GM12892 (cell line): ENCODE data around the gene KIF26B.

ENCODE experiments used
- DNase-seq: peaks from one replicate; pipeline ENCODE4 v3.0.0; 2011; ENCODE audit not compliant: insufficient read length
- FAIRE-seq: peaks from 2 replicates; lab custom pipeline; 2011; peaks lifted over from hg19 to GRCh38; lab: Jason Lieb, UNC
- POLR2A ChIP-seq: IDR thresholded peaks from 2 replicates; pipeline ENCODE4 v1.6.1; 2011; ENCODE audit warnings: low read depth, low read length, control low read depth
- POLR2AphosphoS5 ChIP-seq: IDR thresholded peaks from 2 replicates; pipeline ENCODE4 v1.6.1; 2011; ENCODE audit warnings: low read depth, low read length, control low read depth
- TAF1 ChIP-seq: IDR thresholded peaks from 2 replicates; pipeline ENCODE4 v1.6.1; 2011; ENCODE audit warnings: low read depth, mild to moderate bottlenecking, control low read depth, low read length, borderline replicate concordance

The KIF26B gene

GRCh38 chr1:245606157-245606725 lies 451.5 kb downstream of the KIF26B start:
- FAIRE-seq, result no peak
- no peak for DNase-seq
- no peak for TF ChIP-seq POLR2AphosphoS5
- TF ChIP-seq POLR2A, result no peak
- no peak for TF ChIP-seq TAF1

- no peak for TF ChIP-seq POLR2AphosphoS5
- TF ChIP-seq TAF1, result no peak
- no peak for TF ChIP-seq POLR2A
- DNase-seq (no peak), FAIRE-seq (no peak)
These were observed 453.5 kb downstream of the KIF26B start for GRCh38 chr1:245608271-245608670.

GRCh38 chr1:245609354-245610150 lies 454.8 kb downstream of the KIF26B start:
- no peak for TF ChIP-seq POLR2AphosphoS5
- TF ChIP-seq TAF1, result no peak
- TF ChIP-seq POLR2A, result no peak
- FAIRE-seq, result no peak
- no peak for DNase-seq

- FAIRE-seq (no peak), DNase-seq (no peak)
- no peak for TF ChIP-seq POLR2A
- no peak for TF ChIP-seq TAF1
- TF ChIP-seq POLR2AphosphoS5, result no peak
These were observed 456.5 kb downstream of the KIF26B start for GRCh38 chr1:245611251-245611650.

GRCh38 chr1:245614476-245614875 lies 459.7 kb downstream of the KIF26B start:
- no peak for DNase-seq
- TF ChIP-seq POLR2A (no peak), POLR2AphosphoS5 (no peak), TAF1 (no peak)
- FAIRE-seq, result no peak

- TF ChIP-seq POLR2AphosphoS5 (no peak), POLR2A (no peak), TAF1 (no peak)
- FAIRE-seq (no peak), DNase-seq (no peak)
These were observed 460.2 kb downstream of the KIF26B start for GRCh38 chr1:245615001-245615400.

GRCh38 chr1:245621589-245621988 lies 466.8 kb downstream of the KIF26B start:
- FAIRE-seq (no peak), DNase-seq (no peak)
- TF ChIP-seq TAF1 (no peak), POLR2A (no peak), POLR2AphosphoS5 (no peak)

- DNase-seq (no peak), FAIRE-seq (no peak)
- no peak for TF ChIP-seq POLR2A
- no peak for TF ChIP-seq POLR2AphosphoS5
These were observed 467.7 kb downstream of the KIF26B start for GRCh38 chr1:245622332-245623014.

GRCh38 chr1:245641384-245641783 lies 486.6 kb downstream of the KIF26B start:
- FAIRE-seq (no peak), DNase-seq (no peak)
- TF ChIP-seq POLR2A, result no peak
- TF ChIP-seq POLR2AphosphoS5, result no peak
- no peak for TF ChIP-seq TAF1

- no peak for FAIRE-seq
- no peak for TF ChIP-seq POLR2A
- no peak for TF ChIP-seq POLR2AphosphoS5
- TF ChIP-seq TAF1, result no peak
- no peak for DNase-seq
These were observed 490.6 kb downstream of the KIF26B start for GRCh38 chr1:245645406-245645805.

GRCh38 chr1:245645894-245646293 lies 491.1 kb downstream of the KIF26B start:
- TF ChIP-seq TAF1 (0 out of 2 replicates have a peak, but pooled peaks have one; percentile 13), POLR2AphosphoS5 (no peak; the same call in 1 of the 2 replicates)
- DNase-seq, result no peak
- peak; percentile 81 for FAIRE-seq
